Activated T-helper 1 cell treated with anti-CD3 and anti-CD28 coated beads, Interleukin-2, amount 50 U/mL, for 16 hours (primary cell): Measurements from ENCODE around the gene NUDCD3.

Source experiments
- DNase-seq, 2 donors: peaks; one replicate each; pipeline ENCODE4 v3.0.0-alpha.2; 2020; ENCODE audit warnings: low read depth in 1 of 2, low spot score in 1 of 2

The NUDCD3 gene

DNA sequence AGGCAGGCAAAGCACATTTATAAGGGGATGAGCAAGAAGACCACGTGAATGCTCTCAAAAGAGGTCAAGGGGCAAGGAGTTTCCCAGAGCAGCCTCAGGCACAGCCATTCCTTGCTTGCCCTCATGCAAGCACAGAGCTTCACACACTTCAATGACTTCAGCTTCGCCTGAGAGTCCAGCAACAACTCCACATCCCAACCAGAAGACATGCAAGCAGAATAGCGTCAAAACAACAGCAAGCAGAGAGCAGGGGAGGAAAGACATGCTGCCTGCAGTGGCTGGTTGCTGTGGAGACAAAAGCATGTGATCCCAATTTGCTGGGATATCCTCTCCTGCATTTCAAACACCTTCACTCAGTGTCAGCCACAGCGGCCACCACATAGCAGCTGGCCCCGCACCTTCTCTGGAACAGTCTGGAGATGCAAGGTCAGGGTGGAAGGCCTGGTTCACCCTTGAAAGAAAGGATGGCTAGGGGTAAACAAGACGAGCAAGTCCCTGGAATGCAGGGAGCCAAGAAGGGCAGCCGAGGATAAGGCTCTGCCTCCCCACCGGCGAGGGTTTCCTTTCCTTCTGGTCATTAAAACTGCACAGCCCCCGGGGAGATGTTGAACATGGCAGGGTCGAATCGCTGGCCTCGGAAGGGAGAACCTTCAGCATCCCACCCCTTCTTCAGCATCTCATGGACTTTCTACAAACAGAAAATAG, 104.9 kb downstream of the NUDCD3 start:
- no peak for DNase-seq

DNA sequence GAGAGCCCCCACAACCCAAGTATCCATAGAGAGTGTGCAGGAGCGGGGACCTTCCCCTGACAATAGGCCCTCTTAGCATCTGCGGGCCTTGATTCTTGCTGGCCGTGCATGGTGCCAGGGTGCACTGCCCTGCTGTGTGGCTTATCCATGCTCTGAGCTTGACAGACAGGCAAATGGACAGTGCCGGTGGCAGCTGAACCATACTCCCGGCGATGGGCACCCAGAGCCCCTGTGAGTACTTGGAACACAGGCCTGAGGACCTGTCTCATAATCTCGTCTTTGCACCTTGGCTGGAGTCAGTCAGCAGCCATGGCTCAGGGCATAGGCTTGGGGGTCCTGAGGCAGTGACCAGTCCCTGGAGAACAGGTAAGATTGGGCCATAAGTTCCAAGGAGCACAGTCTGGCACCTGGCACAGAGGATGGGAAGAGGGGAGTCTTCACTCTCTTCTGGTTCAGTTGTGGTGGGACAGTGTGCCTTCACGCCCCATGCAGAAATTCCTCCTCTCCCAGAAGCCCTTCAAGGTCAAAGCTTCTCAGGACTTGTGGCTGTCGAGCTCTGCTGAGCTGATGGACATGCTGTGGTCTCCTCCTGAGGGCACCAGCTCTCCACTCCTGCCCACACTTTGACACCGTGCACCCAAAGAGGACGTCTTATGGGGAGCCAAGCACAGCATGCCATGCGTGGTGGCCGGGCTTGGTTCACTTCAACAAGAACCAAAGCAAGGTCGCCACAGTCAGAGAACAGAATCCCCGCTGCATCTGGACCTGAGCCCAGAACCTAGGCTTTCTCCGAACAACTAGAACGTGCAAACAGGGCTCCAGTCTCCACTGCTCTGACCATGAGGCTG, 105.6 kb downstream of the NUDCD3 start:
- DNase-seq, result no peak

DNA sequence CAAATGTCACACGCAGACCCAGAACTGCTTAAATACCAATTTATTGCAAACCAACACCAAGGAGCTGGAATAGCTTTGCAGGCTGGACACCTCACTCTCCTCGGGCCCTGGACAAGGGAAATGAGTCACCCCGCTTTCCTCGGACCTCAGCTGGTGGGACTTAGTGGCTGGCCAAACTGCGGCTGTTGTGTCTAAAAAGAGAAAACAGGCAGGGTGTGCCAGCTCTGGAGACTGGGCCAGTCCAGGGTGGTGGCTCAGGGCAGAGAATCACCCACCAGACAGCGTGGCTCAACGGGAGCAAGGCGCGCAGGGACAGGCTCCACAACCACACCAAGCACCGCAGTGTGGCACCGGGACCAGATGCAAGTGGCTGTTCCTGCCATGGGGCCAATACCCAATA, 106.9 kb downstream of the NUDCD3 start:
- DNase-seq, result no peak

DNA sequence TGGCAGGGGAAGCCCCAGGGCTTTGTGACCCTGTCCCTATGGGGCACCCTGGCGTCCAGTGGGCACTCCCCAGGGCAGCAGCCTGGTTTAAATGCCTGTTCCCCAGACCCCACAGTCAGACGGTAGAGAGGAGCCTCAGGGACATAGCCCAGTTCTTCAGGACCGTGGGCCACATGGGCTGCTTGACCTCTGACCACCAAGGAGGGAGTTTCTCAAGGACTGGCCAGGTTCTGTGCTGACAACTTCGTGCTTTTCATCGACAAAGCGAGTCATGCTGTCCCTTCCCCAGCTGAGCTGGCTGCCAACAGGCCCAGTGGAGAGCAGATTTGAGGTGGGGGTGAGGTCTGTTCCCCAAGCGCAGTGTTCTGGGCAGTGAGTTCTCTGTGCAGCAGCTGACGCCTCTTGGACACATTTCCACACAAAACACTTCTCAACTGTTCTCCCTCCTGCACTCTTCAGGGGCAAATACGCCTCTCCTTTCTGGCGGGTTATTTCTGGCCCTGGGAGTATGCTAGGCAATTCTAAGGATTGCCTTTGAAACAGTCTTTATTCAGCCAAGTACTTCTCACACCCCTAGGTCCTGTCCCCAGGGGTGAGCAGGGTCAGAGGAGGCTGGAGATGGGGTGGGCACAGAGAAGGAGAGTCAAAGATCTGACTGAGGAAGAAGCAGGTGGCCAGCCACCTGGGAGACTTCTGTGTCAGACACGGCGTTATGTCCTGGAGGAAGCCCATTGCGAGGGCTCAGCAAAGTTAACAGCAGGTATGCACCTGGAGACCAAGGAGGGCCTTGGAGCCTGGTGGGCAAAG, 107.8 kb downstream of the NUDCD3 start:
- DNase-seq, result no peak

DNA sequence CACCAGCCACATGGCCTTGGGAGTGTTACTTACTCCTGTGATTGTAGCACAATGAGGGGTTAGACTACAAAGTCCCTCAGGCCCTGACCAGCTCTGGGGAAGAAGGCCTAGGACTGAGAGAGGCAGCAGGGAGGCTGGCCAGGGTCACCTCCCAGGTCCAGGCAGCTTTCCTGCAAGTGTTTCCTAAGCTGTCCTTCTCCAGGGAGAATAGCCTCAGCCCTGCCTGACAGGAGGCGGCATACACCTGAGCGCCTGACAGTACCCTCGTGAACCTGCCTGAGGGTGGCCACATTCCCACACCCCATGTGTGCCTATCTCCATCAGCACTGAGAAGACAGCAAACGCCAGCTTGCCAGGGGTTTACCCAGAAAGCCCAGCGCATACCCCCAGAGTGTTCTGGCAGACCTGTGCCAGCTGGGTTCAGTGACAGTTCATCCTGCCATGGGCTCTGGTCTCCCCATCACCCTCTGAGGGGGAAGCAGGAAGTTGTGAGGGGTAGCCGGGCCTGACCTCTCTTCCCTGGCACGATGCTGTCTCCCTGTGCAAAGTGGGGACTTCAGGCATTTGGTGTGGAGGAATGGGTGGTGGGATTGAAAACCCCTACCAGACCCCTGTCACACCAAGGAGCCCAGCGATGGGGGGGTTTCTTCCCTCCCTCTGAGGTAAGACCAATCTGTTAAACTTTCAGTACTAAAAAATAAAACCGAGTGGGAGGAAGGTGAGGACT, 108.8 kb downstream of the NUDCD3 start:
- no peak for DNase-seq

GRCh38 chr7:44380831-44381493, 109.5 kb downstream of the NUDCD3 start:
- no peak for DNase-seq

DNA sequence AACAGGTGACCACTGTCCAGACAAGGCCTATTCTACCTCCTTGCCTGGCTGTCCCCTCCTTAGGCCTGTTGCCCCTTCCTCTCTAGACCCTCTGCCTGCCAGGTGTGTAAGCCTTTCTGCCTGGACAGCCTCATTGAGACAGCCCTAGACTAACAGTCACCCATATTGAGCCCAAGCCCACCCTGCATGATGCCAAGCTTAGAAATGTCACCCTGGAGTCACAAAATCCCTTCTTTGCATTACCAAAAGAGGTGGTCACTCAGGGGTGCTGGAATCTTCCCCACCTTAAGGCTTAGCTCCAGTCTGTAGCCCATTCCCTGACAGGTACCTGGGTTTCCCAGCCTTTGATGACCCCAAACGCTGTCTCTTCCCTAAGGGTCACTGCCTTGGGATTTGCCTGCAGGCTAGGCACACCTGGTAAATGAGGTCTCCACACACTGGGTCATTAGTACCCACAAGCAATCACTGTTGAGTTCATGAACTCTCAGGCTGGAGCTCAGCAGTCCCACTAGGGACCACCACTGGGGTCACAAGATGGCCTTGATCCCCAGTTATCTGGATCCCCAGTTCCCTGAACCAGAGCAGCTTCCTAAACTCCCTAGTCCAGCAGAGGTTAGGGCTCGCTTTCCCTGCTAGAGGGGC, 110.1 kb downstream of the NUDCD3 start:
- DNase-seq, result no peak

- no peak for DNase-seq
Observed at GRCh38 chr7:44379366-44380188, 110.9 kb downstream of the NUDCD3 start.

GRCh38 chr7:44378744-44379143, 111.7 kb downstream of the NUDCD3 start:
- DNase-seq, result no peak

DNA sequence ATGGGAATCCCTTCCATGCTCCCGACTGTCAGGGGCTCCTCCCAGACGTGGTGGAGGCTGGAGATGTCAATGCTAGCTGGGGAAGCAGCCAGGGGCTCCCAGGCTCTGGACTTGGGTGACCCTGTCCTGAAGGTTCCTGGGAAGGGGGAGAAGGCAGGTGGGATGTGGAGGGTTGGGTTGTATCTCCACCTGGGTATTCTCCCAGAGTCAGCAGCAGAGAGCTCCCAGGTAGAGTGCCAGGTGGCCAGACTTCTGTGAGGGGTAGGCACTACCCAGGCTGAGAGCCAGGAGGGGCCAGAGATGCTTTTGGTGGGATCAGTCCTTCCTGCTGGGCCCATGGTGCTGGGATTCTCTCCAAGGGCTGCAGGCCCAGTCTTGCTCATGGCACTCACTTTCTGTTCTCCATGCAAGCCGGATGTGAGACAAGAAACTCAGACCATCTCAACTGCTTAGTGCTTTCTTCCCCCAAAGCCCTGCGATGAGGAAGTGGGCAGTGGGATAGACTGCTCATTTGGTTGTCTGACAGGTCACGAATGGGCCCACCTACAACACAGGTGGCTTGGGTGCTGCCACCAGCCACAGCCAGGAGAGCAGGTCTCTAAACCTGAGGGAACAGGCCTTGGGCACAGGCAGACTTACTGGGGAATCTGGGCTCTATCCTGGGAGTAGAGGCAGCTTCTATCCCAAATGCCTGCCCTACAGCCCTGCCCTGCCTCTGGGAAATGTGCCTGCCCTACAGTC, 112.6 kb downstream of the NUDCD3 start:
- no peak for DNase-seq

DNA sequence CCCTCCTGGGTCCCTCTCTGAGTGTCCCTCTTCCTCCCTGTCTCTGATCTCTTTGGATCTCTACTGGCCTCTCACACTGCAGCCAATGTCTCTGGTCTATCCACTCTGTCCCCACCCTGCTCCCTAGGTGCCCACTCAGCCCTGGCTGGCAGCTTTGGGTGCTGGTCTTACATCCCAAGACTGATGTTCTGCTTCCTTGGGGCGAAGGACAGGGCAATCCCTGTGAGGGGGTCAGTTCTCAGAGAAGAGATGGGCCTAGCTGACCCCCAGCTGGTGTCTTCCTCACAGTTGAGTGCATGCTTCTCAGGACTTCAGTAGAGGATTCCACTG, 113.4 kb downstream of the NUDCD3 start:
- DNase-seq, result no peak

- no peak for DNase-seq
Observed at GRCh38 chr7:44376429-44377133, 113.9 kb downstream of the NUDCD3 start.

- DNase-seq, result no peak
Observed at GRCh38 chr7:44375926-44376342, 114.5 kb downstream of the NUDCD3 start.

- DNase-seq, result no peak
Observed at GRCh38 chr7:44375236-44375699, 115.2 kb downstream of the NUDCD3 start.

- no peak for DNase-seq
Observed at GRCh38 chr7:44374007-44374763, 116.3 kb downstream of the NUDCD3 start.

DNA sequence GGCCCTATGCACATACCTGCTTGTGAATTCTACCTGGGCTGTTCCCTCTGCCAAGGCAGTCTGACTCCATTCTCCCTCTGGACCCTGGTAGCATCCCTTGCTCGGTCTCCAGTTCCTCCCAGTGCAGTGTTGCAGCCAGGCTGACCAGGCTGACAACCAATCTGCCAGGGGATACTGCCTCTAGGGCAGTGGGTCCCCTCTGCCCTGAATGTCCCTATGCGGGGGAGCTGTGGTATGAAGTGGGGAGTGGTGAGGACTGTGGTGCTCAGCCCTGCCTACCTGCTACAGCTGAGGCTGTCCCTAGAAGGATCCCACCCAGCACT, 117.1 kb downstream of the NUDCD3 start:
- DNase-seq, result no peak
